Hindlimb muscle (tissue), 1 donor: ENCODE measurements around the gene KLK13. TPM values are rescaled to one million over a fixed set of nuclear protein-coding genes. Genes with fewer than 3 reads are reported as not detected.

Experiments used
- DNase-seq: peaks from one replicate; pipeline ENCODE4 v3.0.0-alpha.2; 2013
- polyA plus RNA-seq: library from polyadenylated mRNA; unstranded; fragments of 120-200 nt; gene quantifications from one replicate; pipeline ENCODE4 v1.2.1, GENCODE V29; 2013; ENCODE audit not compliant: insufficient read length

The KLK13 gene
- polyA plus RNA-seq, 1 donor, result not detected

DNA sequence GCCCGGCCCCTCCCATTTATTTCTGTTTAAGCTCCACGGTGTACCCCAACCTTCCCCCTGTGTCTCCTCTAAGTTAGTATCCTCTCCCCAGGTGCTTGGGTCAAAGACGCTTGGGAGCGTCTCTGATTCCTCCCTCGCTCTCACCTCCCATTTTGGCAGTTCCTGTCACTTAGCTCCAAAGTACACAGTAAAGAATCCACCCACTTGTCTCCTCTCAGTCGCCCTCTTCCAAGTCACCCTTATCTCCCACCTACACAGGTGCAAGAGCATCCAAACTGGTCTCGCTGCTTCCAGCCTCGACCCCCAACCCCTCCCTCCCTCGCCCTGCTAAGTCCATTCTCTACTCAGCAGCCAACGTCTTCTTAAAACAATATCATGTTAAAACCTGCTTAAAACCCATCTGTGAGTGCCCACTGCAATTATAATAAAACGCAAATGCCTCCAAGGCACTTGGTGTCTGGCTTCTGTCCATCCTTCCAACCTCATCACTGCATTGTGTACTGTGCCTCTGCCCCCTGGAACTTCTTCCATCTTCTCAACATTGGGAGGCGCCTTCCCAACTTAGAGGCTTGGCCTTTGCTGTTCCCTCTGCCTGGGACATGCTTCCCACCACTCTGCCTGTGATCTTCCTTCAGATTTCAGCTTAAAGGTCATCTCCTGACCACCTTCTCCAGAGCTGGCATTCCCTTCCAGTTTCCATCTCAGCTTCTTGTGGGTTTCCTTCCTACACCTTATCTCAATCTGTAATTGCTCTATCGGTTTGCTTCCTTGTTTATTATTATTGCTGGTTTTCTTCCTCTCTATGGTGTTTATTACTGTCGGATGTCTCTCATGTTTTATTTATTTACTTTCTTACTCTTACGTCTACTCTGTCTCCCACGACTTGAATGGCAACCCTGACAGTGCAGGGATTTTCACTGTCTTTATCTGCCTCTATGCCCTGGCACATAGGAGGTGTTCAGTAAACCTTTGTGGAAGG, 27.3 kb upstream of the KLK13 start:
- DNase-seq, result no peak

DNA sequence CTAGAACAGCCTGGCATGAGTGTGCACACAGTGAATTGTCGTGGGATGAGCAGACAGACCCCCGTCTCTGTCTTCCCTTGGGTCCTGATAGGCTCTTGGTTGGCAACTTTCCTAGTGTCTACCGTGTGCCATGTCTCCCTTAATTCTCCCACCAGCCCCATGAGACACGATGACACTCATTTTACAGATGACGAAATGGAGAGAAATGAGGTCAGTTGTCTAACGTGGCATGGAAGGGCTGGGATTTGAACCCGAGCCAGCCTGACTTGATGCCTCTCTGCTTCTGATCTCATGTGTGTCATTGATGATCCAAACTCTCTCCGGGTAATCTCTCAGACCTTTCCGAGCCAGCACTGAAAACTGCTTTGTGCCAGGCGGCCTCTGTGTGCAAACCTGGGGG, 26.2 kb upstream of the KLK13 start:
- DNase-seq, result no peak

DNA sequence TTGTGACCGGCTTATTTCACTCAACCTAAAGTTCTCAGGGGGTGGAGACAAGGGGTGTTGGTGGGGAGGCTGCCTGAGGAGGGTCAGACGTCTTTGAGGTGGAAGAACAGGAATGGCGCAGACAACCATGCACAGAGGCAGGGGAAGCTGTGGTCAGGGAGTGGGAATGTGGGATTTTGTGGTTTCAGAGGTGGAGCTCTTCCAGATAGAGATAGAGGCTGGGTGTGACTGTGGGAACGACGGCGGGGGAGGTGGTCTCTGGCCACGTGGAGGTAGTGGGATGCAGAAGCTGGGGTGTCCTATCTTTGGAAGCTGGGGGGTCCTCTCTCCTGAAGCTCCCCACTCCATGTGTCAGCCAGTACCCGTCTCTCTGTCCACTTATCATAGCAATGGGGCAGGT, 25.6 kb upstream of the KLK13 start:
- DNase-seq, result no peak

DNA sequence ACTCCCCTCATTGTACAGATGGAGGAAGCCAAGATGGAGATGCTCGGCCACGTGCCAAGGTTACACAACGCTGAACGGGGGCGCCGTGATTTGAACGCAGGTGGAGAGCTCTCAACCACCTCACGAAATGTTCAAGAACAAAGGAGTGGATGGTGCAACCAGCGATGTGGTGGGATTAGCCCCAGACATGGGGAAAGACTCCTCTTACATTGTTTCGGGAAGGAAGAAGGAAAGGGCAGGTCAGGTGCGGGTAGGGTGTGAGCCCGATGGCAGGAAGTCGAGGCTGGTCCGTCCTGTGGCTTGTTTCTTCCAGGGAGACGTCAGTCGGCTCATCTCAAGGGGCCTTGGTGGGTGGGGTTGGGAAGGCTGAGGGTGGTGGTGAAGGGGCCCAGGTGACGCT, 24.9 kb upstream of the KLK13 start:
- no peak for DNase-seq

DNA sequence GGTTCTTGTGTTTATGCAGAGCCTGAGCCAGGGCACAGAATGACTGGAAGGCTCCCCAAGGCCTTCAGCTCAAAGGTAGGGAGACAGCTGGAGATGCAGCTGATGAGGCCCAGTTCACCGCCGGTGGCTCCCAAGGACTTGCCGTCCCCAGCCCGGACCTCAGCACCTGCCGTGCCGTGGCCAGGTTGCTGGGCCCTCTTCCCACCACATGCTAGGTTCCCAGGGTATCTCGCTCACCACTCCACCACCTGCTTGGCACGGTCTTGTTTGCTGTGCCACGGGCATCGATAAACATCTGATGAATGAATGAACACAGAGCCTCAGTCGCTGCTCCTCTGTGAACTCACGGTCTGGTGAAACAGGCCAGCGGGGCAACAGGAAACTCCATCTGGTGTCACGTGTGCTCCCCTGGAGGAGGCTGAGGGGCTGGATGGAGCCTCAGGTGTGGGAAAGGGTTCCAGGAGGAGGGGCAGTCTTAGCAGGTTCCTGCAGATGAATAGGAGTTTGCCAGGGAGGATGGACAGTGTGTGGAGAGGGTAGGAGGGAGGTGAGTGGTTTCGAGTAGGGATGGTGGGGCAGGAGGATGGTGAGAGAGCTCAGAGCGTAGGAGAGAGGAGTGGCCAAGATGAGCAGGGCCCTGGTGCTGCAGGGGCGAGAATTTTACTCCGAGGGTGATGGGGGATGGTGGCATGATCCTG, 21.4 kb upstream of the KLK13 start:
- DNase-seq, result no peak

DNA sequence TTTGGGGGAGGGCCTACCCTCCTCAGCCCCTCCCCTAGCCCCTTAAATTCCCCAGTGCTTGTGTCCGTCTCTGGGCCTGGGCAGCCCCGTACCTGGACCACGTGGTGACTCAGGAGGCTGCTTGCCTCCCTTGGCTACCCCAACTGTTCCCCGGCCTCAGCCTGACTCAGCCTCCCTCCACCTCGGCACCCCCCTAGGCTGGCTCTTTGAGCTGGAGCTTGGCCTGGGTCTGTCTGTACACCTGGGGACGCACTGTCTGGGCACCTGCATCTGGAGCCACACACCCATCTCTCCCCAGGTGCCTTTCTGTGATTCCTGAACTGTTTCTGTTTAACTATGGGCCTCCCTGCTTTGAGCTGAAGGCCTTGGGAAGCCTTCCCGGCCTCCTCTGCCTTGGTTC, 19.6 kb upstream of the KLK13 start:
- no peak for DNase-seq

DNA sequence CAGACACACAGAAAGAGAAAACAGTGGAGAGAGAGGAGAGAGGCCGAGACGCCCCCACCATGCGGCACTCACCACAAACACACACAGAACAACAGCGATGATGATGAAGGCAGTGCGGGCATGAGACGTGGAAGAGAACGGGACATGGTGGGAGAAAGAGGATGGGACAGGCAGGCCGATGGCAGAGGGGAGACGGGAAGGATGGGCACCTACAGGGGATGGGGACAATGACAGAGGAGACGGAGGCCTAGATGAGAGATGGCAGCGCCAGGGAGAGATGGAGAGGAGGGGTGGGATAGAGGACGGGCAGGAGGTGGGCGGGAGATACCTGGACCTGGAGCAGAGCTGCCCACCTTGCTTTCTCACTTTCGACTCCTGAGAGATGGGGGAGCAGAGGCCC, 18.9 kb upstream of the KLK13 start:
- no peak for DNase-seq

DNA sequence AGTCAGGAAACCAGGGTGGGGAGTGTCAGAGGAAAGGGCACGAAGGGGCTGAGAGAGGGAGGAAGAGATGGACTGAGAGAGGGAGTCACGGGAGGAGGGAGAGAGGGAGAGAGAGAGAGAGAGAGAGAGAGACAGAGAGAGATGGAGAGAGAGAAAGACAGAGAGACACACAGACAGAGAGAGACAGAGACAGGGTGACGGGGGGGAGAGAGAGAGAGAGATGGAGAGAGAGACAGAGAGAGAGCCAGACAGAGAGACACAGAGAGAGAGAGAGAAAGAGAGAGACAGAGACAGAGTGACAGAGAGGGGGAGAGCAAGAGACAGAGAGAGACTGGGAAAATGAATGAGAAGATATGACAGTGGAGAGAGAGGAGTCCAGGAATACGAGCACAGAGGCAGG, 18.3 kb upstream of the KLK13 start:
- no peak for DNase-seq

DNA sequence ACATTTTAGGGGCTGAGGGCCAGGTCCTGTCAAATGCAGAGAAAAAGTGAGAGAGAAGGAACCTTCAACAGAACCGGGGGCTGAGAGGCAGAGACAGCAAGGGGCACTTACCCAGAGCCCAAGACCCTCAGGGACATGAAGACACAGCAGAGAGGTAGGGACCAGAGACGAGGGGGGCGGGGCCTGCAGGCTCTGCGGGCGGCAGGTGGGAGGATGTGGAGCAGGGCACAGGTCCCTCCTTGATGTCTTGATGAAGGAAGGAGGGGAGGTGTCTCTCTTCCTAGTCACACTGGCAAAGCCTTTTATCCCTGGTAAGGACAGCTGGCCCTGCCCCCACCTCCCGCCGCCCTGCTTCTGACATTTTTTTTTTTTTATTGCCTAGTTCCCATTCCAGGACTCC, 17.7 kb upstream of the KLK13 start, which contains the start of gene KLK14:
Gene KLK14, minus strand, starts transcription at position 277 of the 400 bp plus-strand sequence. Its CDS starts 273 bp downstream, at position 4.
- no peak for DNase-seq

DNA sequence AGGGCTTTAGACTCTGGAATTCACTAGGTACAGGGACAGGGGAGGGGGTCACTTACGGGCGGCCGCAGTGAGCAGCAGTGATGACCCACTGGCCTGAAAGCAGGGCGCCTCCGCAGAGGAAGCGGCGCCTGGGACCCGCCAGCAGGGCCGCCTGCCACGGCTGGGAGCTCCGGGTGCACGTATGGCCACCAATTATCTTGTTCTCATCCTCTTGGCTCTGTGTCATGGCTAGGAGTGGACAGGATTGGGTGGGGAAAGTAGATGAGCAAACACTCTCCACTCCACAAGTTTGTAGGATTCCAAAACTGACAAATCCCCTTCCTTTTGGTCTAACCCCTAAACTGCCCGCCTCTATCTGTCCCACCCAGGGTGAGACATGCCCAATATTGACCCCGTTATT, 16.6 kb upstream of the KLK13 start:
- no peak for DNase-seq

DNA sequence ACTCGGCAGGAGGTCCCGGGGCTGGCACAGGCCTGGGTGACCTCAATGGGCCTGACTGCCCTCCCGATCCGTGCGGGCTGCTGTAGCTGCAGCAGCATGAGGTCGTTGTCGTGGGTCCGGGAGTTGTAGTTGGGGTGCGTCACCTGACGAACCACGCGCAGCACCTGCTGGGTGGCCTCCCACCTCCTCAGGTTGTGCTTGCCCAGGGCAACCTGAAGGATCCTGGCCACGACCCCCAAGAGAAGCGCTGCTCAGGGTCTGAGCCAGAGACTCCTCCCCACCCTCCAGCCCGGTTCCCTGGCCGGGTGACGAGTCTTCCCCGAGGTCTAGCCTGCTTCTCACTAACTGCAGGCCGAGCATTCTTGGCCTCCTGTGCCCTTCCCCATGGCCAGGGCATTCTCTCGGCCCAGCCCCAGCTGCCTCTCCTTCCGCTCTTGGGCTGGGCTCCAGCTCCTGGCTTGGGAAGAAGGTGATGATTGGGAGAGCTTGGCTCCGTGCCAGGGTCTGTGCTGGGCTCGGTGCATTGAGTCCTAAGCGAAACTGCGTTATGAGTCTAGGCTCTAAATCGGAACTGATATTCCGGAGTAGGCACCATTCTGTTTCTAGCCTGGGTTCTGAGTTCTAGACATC, 14.7 kb upstream of the KLK13 start:
- DNase-seq, result no peak

DNA sequence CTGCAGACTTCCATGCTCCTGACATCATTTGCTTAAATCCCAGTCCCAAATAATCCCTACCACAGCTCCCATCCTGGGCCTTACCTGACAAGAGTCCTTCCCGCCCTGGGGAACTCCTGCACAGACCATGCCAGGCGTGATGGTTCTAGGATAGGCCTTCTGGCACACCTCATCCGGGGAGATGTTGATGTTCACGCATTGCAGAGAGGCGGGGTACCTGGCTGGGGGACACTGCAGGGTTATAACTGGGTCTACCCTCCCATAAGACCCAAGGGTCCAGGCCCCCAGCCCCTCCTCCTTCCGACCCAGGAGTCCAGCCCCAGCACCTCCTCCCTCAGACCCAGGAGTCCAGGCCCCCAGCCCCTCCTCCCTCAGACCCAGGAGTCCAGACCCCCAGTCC, 13.8 kb upstream of the KLK13 start:
- DNase-seq, result no peak

DNA sequence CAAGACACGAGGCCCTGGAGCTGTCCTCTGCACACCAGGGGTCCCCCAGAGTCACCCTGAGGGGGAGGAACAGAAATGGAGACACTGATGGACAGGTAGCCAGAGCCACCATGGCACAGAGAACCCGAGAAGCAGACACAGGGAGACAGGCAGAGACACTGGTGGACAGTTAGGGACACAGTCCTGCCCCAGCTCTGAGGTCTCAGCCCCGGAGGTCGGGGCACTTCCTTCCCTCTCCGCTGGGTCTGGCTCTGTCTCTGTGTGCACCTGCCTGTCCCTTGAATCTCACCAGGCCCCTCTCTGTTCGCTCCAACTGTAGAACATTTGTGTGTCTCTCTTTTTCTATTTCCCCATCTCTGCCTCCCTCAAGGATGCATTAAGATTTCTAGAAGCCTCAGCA, 13.2 kb upstream of the KLK13 start:
- no peak for DNase-seq

DNA sequence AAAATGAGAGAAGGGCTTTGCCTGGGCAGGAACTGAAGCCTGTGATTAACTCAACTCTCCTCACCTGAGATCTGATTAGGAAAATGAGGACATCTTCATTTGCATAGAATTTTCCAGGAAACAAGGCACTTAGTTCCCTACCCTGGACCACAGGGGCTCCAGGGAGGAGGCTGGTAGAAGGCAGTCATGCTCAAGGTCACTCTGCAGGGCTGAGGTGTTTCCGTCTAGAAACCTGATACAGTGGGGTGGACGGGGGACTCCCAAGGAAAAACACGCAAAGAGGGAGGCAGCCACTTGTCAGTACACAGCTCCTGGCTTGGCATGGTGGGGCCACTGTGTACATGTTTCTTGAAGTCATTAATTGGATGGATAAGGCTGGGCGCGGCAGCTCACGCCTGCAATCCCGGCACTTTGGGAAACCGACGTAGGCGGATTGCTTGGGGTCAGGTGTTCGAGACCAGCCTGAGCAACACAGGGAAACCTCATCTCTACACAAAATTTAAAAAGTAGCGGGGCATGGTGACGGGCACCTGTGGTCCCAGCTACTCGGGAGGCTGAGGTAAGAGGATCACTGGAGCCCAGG, 11.8 kb upstream of the KLK13 start:
- DNase-seq, result no peak

DNA sequence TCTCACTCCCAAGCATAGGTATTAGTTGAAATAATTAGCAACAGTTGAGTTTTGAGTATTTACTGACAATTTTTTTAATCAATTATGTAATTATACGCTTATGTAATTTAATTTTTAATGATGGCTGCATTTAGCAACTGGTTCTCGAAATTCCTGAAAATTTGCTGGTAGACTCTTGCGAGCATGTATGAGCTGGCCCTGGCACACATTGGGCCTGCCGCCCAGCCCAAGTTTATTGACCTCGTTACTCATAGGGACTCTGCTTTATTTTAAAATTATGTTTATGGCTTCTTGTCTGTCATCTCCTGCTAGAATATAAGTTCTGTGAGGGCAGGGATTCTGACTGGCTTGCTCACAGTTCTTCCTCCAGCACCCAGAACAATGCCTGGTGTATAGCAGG, 11.1 kb upstream of the KLK13 start:
- no peak for DNase-seq

DNA sequence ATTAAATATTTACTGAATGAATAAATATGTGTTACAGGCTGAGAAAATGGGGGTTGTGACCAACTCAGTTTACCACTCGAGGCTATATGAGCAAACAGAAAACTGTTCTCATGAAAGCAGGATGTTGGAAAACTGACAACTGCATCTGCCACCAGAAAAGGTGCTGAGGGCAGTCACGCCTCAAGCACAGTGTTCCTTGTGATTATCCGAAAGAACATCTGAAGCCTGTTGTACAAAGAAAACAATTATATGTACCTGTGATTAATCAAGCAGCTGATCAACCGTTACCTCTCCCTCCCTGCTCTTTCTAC, 6.2 kb upstream of the KLK13 start:
- DNase-seq, result no peak

DNA sequence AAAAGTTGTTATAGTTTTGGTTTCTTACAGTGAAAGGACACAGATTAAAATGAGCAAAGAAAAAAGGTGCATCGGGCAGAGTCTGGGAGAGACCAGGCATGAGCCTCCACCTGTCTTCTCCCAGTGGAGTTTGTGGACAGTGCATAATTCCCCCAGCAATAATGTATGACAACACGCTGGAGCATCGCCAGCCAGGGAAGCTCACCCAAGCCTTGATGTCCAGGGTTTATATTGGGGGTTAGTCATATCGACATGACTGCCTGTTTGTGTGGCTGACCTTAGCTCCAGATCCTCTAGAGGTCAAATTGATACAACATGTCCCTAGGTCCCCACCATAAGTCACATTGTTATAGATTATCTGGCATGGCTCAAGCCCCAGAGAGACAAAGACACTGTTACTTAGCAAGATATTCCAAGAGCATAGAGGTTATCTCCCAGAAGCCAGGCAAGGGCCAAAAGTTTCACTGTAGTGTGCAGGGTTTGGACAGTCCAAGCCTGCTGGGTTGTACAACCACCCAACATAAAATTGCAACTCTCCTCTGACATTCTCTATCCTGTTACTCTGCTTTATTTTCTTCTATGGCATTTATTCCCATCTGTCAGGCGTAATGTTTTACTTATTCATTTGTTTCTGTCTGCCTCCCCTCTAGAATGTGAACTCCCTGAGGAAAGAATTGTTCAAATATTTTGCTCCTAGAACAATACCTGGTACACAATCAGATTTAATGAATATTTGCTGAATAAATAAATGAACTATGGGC, 5.6 kb upstream of the KLK13 start:
- DNase-seq, result no peak

DNA sequence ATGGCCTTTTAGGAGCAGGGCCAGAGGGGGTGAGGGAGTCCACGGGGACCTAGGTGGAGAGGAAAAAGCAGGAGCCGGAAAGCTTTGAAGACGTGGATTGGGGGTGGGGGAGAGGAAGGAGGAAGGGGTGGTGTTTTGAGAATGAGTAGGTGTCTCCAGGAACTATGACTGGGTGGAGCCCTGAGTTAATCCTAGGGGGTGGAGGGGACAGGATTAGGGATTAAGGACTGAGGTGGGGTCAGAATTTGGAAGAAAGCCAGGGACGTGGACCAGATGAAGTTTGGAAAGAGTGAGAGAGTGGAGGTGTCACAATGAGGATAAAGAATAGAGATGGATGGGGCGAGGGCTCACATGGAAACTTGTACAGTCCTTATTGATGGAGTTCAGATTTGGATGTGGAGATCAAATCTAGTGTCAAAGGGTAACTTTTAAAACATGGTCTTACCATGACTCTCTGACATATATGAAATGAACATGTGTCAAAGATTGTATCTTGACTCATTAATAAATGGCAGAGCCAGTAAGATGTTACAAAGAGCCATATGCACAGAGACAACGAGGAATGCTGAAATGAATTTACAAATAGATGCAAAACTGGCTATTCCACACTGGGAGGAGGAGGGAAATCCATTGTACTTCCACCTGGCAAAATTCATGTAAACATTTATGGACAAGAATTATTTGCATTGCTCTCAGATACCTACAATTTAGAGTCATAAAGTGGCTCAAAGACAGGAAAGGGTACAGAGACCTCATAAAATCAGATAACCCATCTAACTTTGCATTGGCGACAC, 1.7 kb upstream of the KLK13 start:
- DNase-seq, result no peak

DNA sequence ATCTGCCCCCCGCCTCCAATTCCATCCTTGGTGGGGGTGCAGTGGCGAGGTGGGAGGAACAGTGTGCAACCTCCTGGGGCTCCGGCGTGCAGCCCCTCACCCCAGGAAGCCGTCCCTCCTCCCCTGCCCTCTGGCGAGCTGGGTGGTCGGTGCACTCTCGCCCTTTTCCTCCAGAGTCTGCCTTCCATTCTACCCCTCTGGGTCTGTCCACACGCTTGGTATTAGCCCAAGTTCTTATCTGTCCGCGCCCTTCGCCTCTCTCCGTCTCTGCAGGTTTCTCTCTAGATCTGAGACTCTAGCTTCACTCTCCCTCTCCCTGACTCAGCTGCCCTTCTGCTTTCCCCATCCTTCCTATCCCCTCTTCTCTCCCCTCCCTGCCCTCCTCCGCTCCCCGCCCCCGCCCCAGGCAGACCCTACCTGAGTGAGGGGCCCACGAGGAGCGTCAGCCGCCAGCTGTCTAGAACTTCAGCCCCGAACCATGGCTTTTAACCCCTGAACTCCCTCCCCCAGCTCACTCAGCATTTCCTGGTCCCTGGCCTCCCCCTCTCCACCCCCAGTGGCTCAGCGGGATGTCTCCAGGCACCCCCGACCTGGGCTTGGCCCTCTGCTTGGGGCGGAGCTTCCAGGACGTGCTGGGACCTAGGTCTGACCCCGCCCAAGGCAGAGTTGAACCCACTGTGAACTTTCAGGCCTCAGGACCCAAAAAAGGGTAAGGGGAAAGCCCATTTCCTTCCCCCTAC, 499 bp upstream of the KLK13 start:
- no peak for DNase-seq

DNA sequence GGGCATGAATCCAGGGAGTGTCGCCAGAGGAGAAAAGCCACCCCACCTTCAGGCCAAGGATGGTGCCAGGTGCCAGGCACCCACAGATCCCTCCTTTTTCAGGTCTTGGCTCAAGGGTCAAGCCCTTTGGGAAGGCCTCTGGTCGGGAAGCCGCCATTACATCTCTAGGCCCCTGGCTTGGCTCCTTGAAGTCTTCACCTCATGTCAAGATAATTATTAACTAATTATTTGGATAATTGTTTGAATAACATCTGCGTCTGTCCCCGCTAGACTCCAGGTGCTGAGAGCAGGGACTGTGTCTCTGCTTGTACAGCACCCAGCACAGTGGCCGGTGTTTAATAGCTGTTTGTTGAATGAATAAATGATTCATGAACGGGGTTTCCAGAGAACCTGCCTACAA, 1.2 kb downstream of the KLK13 start:
- DNase-seq, result no peak

DNA sequence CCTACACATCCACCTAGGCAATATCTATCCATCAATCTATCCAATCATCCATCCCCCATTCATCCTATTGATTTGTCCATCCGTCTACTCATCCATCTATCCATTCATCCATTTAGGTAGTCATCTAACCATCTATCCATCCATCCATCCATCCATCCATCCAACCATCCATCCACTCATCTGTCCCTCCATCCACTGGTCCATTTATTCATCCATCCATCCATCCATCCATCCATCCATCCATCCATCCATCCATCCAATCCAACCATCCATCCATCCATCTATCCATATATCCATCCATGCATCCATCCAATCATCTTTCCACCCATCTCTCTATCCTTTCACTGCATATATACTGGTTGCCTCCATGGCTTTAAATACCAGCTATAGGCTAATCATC, 3.9 kb downstream of the KLK13 start:
- DNase-seq, result no peak
